Upper lobe of left lung (tissue), 6 donors: Measurements from ENCODE around the gene MAPK8IP3. TPM values are rescaled to one million over a fixed set of nuclear protein-coding genes. Genes with fewer than 3 reads are reported as not detected.

ENCODE experiments used
- ATAC-seq, 2 donors: fragments of 200-7000 bp; cut with Tn5 transposase; one replicate each; pipeline ENCODE4 v1.9.1; 2022; ENCODE audit warnings: mild to moderate bottlenecking in 2 of 2, moderate library complexity in 2 of 2; ENCODE audit not compliant: low FRiP score in 2 of 2
- DNase-seq, 2 donors: peaks; one replicate each; pipeline ENCODE4 v3.0.0-alpha.2; 2019 to 2020
- H3K27ac ChIP-seq, 4 donors: fragments of 200-600 bp; sonication (generic); one replicate each; pipeline ENCODE4 v1.5.1; 2016 to 2019
- H3K27me3 ChIP-seq, 4 donors: fragments of 200-600 bp; sonication (generic); one replicate each; pipeline ENCODE4 v1.5.1; 2017 to 2019
- H3K36me3 ChIP-seq, 4 donors: fragments of 200-600 bp; sonication (generic); one replicate each; pipeline ENCODE4 v1.5.1; 2016 to 2019
- H3K4me1 ChIP-seq, 4 donors: fragments of 200-600 bp; sonication (generic); one replicate each; pipeline ENCODE4 v1.5.1; 2018 to 2019
- H3K4me3 ChIP-seq, 4 donors: fragments of 200-600 bp; sonication (generic); one replicate each; pipeline ENCODE4 v1.5.1; 2017 to 2019; ENCODE audit warnings: mild to moderate bottlenecking in 2 of 4, moderate library complexity in 1 of 4
- H3K9me3 ChIP-seq, 4 donors: fragments of 200-600 bp; sonication (generic); one replicate each; pipeline ENCODE4 v1.5.1; 2018 to 2019
- CTCF ChIP-seq, 6 experiments: fragments of 450-650 bp in 4 of 6; fragments of 200-600 bp in 2 of 6; sonication (generic) in 2 of 6; IDR thresholded peaks; one replicate each; pipeline ENCODE4 v1.5.1; 2016 to 2019; ENCODE audit warnings: antibody characterized with exemption in 6 of 6
- EP300 ChIP-seq, 4 donors: sonication (generic); formaldehyde crosslinking; IDR thresholded peaks; one replicate each; pipeline ENCODE4 v1.5.1; 2017; ENCODE audit warnings: antibody characterized with exemption in 4 of 4, control low read depth in 2 of 4
- POLR2A ChIP-seq, 4 donors: fragments of 450-650 bp; IDR thresholded peaks; one replicate each; pipeline ENCODE4 v1.5.1; 2016 to 2017; ENCODE audit warnings: antibody characterized with exemption in 4 of 4, mild to moderate bottlenecking in 2 of 4
- POLR2AphosphoS5 ChIP-seq, 2 donors: sonication (generic); formaldehyde crosslinking; IDR thresholded peaks; one replicate each; pipeline ENCODE4 v1.5.1; 2017; ENCODE audit warnings: antibody characterized with exemption in 2 of 2
- WGBS, 2 donors: methylation state at CpG; one replicate each; pipeline ENCODE4 v1.1.5; 2017 to 2018; 5-methylcytosine and 5-hydroxymethylcytosine counted together
- total RNA-seq, 6 donors: library from RNA; depleted of rRNA in 4 of 6; stranded (reverse); fragments of >200 nt in 4 of 6; gene quantifications; one replicate each; pipeline versions ENCODE4 v1.1.0 to v1.2.1, GENCODE V29; 2016 to 2021
- donor health status: DM: no; HTN: no; CAD: no; lungs with moderate emphysema.
- donor health status: DM: no; HTN: yes; CAD: no; lungs with severe emphysema.

Gene MAPK8IP3
- total RNA-seq, 6 donors from 2014 or later = 46.4 to 505 (median 71.9) TPM

GRCh38 chr16:1766701-1767100, 60.7 kb downstream of the MAPK8IP3 start:
- 80 to 95% methylated on average over 2 to 18 of the region's 18 CpGs for WGBS, 2 donors
- H3K4me1 ChIP-seq = peaks cover 11 to 25% (median 13%) of the 10 kb centered on the region in 4 donors

GRCh38 chr16:1767116-1767994, 61.4 kb downstream of the MAPK8IP3 start:
- no peak overlapping the region for H3K4me3 ChIP-seq
- H3K9me3 ChIP-seq = no peaks in the 10 kb centered on the region
- H3K27me3 ChIP-seq = no peaks in the 10 kb centered on the region
- TF ChIP-seq EP300 (IDR thresholded peaks at IDR 0.05) (no peak), POLR2AphosphoS5 (IDR thresholded peaks at IDR 0.05) (no peak), POLR2A (IDR thresholded peaks at IDR 0.05) (no peak), CTCF (IDR thresholded peaks at IDR 0.05) (no peak)
- ATAC-seq = no peak
- 93 to 94% methylated on average over 24 to 36 of the region's 42 CpGs for WGBS, 2 donors
- H3K4me1 ChIP-seq = peaks cover 18 to 32% (median 19%) of the 10 kb centered on the region in 4 donors
- DNase-seq = peak in 1 of 2 donors; percentile 79
- peaks cover 23 to 75% (median 63%) of the 10 kb centered on the region in 4 donors for H3K36me3 ChIP-seq
- H3K27ac ChIP-seq = no peak overlapping the region

More at GRCh38 chr16:1766701-1767100, 60.7 kb downstream of the MAPK8IP3 start:
- ATAC-seq = no peak
- H3K36me3 ChIP-seq = peaks cover 23 to 81% (median 69%) of the 10 kb centered on the region in 4 donors
- H3K27ac ChIP-seq = no peak overlapping the region
- peak in 1 of 2 donors; percentile 78 for DNase-seq
- H3K4me3 ChIP-seq = no peak overlapping the region
- H3K27me3 ChIP-seq = no peaks in the 10 kb centered on the region
- H3K9me3 ChIP-seq = no peaks in the 10 kb centered on the region
- TF ChIP-seq CTCF (IDR thresholded peaks at IDR 0.05) (no peak), POLR2A (IDR thresholded peaks at IDR 0.05) (no peak), POLR2AphosphoS5 (IDR thresholded peaks at IDR 0.05) (no peak), EP300 (IDR thresholded peaks at IDR 0.05) (no peak)

GRCh38 chr16:1768061-1768766, 62.2 kb downstream of the MAPK8IP3 start:
- Histone ChIP-seq H3K36me3 (peaks cover 17 to 66% (median 54%) of the 10 kb centered on the region in 4 donors), H3K9me3 (no peaks in the 10 kb centered on the region), H3K27me3 (no peaks in the 10 kb centered on the region), H3K27ac (no peak overlapping the region), H3K4me3 (no peak overlapping the region), H3K4me1 (peaks cover 18 to 33% (median 20%) of the 10 kb centered on the region in 4 donors)
- 87 to 91% methylated on average over 21 to 41 of the region's 41 CpGs for WGBS, 2 donors
- ATAC-seq = no peak
- no peak for TF ChIP-seq POLR2AphosphoS5 (IDR thresholded peaks at IDR 0.05)
- TF ChIP-seq CTCF (IDR thresholded peaks at IDR 0.05) = no peak
- TF ChIP-seq POLR2A (IDR thresholded peaks at IDR 0.05) = no peak
- TF ChIP-seq EP300 (IDR thresholded peaks at IDR 0.05) = no peak
- DNase-seq = peak in 1 of 2 donors; percentile 79

- no peak for ATAC-seq
- TF ChIP-seq POLR2AphosphoS5 (IDR thresholded peaks at IDR 0.05) = no peak
- no peak for TF ChIP-seq POLR2A (IDR thresholded peaks at IDR 0.05)
- no peak for TF ChIP-seq CTCF (IDR thresholded peaks at IDR 0.05)
- TF ChIP-seq EP300 (IDR thresholded peaks at IDR 0.05) = no peak
- peak overlapping the region in 1 of 4 donors; percentile 48 for H3K27ac ChIP-seq
- H3K4me1 ChIP-seq = peaks cover 20 to 38% (median 25%) of the 10 kb centered on the region in 4 donors
- no peaks in the 10 kb centered on the region for H3K9me3 ChIP-seq
- peak in 1 of 2 donors; percentile 85 for DNase-seq
- 79% methylated on average over 17 of the region's 26 CpGs for WGBS, 2 donors
- no peak overlapping the region for H3K4me3 ChIP-seq
- no peaks in the 10 kb centered on the region for H3K27me3 ChIP-seq
- H3K36me3 ChIP-seq = peaks cover 14 to 59% (median 48%) of the 10 kb centered on the region in 4 donors
These were observed 62.9 kb downstream of the MAPK8IP3 start for GRCh38 chr16:1768767-1769401.
